ENCODE results near the gene TSEN34. TPM values are rescaled to one million over a fixed set of nuclear protein-coding genes. Genes with fewer than 3 reads are reported as not detected.
A peak's percentile ranks its signal among the peaks of the same experiment; 100 is the strongest.

Gene TSEN34
- total and polyA plus RNA-seq, 12 donors, result 21.5 to 201 (median 88.7) TPM

DNA sequence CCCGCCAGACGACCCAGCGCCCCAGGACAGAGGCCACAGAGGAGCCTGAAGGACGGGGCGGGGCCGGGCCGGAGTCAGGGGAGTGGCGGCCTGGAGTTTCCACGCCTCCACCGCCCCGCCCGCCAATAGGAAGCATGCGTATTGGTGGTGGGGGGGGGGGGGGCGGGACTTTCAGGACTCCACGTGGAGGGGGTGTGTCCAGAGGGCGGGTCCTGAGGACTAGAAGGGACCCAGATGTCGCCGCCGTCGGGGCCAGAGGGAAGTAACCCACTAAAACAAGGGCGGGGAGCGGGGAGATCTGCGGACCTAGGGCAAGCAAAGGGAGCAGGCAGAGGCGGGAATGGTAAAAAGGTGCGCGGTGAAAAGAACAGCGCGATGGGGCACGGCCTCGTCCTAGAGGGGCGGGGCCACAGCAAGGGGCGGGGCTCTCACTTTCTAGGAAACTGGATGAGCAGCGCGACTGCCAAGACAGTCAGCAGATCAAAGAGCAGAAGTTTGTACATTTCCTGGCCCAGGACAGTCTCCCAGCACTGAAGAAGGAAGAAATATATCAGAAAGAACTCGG is 28.8 kb upstream of the TSEN34 start:
- H3K27me3 ChIP-seq, result no peaks in the 10 kb centered on the region
- peak in 1 of 2 donors; percentile 33 for TF ChIP-seq POLR2A (IDR thresholded peaks at IDR 0.05)
- TF ChIP-seq, protein P1, sequence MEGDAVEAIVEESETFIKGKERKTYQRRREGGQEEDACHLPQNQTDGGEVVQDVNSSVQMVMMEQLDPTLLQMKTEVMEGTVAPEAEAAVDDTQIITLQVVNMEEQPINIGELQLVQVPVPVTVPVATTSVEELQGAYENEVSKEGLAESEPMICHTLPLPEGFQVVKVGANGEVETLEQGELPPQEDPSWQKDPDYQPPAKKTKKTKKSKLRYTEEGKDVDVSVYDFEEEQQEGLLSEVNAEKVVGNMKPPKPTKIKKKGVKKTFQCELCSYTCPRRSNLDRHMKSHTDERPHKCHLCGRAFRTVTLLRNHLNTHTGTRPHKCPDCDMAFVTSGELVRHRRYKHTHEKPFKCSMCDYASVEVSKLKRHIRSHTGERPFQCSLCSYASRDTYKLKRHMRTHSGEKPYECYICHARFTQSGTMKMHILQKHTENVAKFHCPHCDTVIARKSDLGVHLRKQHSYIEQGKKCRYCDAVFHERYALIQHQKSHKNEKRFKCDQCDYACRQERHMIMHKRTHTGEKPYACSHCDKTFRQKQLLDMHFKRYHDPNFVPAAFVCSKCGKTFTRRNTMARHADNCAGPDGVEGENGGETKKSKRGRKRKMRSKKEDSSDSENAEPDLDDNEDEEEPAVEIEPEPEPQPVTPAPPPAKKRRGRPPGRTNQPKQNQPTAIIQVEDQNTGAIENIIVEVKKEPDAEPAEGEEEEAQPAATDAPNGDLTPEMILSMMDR (IDR thresholded peaks at IDR 0.05), result no peak
- H3K4me1 ChIP-seq (replicated peaks in 1 of 2), result peaks cover 22 to 47% of the 10 kb centered on the region in 2 donors
- no peaks in the 10 kb centered on the region for H3K9me3 ChIP-seq (replicated peaks in 1 of 3)
- WGBS, 4 donors, result 1 to 2% (median 2%) methylated on average over 17 to 34 of the region's 35 CpGs
- H3K27ac ChIP-seq, result peak overlapping the region in 4 of 5 donors; percentile 41 to 78 (median 61)
- intact Hi-C loops (cut with DNase I), result no loop called here
- peaks cover 0 to 8% of the 10 kb centered on the region in 2 donors for H3K36me3 ChIP-seq (replicated peaks in 1 of 2)
- DNase-seq, result peak; percentile 87 to 96 (median 93)
- H3K4me3 ChIP-seq, result peak overlapping the region in 2 of 4 donors; percentile 23 to 30

DNA sequence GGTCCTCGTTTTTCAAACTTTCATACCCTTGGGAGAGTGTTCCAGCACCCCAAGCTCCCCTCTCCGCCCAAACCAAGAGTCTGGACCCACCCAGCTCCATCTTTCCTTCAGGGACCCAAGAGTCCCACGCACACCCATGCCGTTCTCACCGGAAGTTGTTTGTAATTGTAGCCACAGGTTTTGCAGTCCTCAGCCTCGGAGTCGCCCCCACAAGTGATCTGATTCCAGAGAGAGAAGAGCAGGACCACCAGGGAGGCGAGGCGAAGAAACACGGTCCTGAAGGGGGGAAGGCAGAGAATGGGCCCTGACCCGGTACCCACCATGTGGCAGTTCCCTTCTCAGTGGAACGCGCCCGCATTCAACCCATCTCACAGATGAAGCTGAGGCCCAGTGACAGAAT is 28.2 kb upstream of the TSEN34 start:
- Histone ChIP-seq H3K9me3 (replicated peaks in 1 of 3) (no peaks in the 10 kb centered on the region), H3K4me1 (replicated peaks in 1 of 2) (peaks cover 22 to 46% of the 10 kb centered on the region in 2 donors), H3K27ac (peak overlapping the region in 4 of 5 donors; percentile 41 to 78 (median 61)), H3K4me3 (peak overlapping the region in 2 of 4 donors; percentile 23 to 30), H3K27me3 (no peaks in the 10 kb centered on the region), H3K36me3 (replicated peaks in 1 of 2) (peaks cover 0 to 2% of the 10 kb centered on the region in 2 donors)
- 59 to 66% (median 62%) methylated on average over 14 of the region's 14 CpGs for WGBS, 4 donors
- no peak for TF ChIP-seq POLR2A (IDR thresholded peaks at IDR 0.05)
- TF ChIP-seq, protein P1 (IDR thresholded peaks at IDR 0.05), result no peak
- intact Hi-C loops (cut with DNase I), result no loop called here
- peak in 1 of 7 donors; percentile 34 for DNase-seq

DNA sequence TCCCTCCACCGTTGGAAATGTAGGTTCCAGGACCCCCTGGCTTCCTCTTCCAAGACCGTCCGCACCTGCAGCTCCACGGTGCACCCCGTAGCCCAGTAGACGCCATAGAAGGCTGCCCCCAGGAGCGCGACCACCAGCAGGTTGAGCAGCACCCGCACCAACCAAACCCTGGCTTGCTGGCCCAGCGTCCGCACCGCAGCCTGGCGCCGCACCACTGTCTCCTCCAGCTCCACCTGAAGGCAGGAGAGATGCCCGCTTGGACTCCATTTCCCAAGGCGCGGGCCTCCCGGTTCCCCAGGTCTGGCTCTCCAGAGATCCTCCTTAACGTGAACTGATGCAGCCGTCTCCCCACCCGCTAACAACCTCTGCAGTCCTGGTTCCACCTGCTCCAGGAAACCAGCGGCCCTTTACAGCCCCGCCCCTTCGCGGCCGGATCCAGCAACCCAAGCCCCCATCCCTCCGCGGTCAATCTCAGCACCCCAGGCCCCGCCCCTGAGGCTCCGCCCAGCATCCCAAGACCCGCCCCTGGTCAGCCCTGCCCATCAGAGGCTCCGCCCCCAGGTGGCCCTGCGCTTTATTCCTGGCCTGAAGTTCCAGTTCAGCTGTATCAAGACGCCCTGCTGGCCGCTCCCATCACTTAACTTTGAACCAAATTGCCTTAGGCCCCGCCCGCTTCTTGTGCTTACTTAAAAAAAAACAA is 26.6 kb upstream of the TSEN34 start:
- Histone ChIP-seq H3K36me3 (replicated peaks in 1 of 2) (no peaks in the 10 kb centered on the region), H3K9me3 (replicated peaks in 1 of 3) (no peaks in the 10 kb centered on the region), H3K27ac (no peak overlapping the region), H3K27me3 (no peaks in the 10 kb centered on the region), H3K4me1 (replicated peaks in 1 of 2) (peaks cover 14 to 34% of the 10 kb centered on the region in 2 donors), H3K4me3 (peak overlapping the region in 1 of 4 donors; percentile 1)
- TF ChIP-seq, protein P1 (IDR thresholded peaks at IDR 0.05), result no peak
- TF ChIP-seq POLR2A (IDR thresholded peaks at IDR 0.05), result no peak
- intact Hi-C loops (cut with DNase I), result loop anchor here in 1 of 2 donors (5.0 kb wide), 1 partner anchor 68 kb away; no protein-coding TSS in a partner anchor
- DNase-seq, result peak in 6 of 7 donors; percentile 55 to 88 (median 78)
- WGBS, 4 donors, result 8 to 11% (median 9%) methylated on average over 16 to 37 of the region's 37 CpGs

DNA sequence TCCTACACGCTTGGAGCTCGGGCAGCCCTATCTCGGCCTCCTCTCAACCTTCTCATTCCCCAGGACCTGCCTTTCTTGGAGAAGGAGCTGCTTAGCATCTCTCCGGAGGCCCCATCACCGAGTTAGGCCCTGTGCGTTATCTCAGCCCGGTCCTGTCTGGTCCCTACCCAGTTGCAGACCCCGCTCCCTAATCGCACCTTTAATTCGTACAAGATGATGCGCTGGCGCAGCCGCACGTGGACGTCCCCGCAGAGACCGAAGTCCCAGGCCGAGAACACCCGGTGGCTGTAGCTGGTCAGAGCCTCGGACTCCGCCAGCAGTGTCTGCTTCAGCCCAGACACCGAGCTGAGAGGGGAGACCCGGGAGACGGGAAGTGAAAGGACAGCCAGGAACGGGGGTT is 25.9 kb upstream of the TSEN34 start:
- intact Hi-C loops (cut with DNase I), result loop anchor here in 1 of 2 donors (5.0 kb wide), 1 partner anchor 67 kb away; no protein-coding TSS in a partner anchor
- no peaks in the 10 kb centered on the region for H3K36me3 ChIP-seq (replicated peaks in 1 of 2)
- no peak overlapping the region for H3K4me3 ChIP-seq
- no peak overlapping the region for H3K27ac ChIP-seq
- no peaks in the 10 kb centered on the region for H3K9me3 ChIP-seq (replicated peaks in 1 of 3)
- DNase-seq, result peak in 1 of 7 donors; percentile 25
- peaks cover 11 to 32% of the 10 kb centered on the region in 2 donors for H3K4me1 ChIP-seq (replicated peaks in 1 of 2)
- H3K27me3 ChIP-seq, result no peaks in the 10 kb centered on the region
- 85 to 90% (median 88%) methylated on average over 25 of the region's 25 CpGs for whole genome bisulfite sequencing, 4 donors
- no peak for TF ChIP-seq POLR2A (IDR thresholded peaks at IDR 0.05)
- TF ChIP-seq, protein P1 (IDR thresholded peaks at IDR 0.05), result no peak

All from adrenal gland (tissue), 12 donors.